KMS-11 (cell line): ENCODE measurements around the gene RAB8B.

Experiments used
- H2AFZ ChIP-seq: fragments of 200-600 bp; sonication (generic); 2 replicates; pipeline ENCODE4 v1.6.1; 2016; ENCODE audit warnings: antibody characterized with exemption, mixed run types, low read depth
- H3K27ac ChIP-seq: fragments of 200-600 bp; sonication (generic); 2 replicates; pipeline ENCODE4 v1.6.1; 2016; ENCODE audit warnings: mild to moderate bottlenecking, mixed run types
- H3K27me3 ChIP-seq: fragments of 200-600 bp; sonication (generic); 2 replicates; pipeline ENCODE4 v1.6.1; 2017; ENCODE audit warnings: mild to moderate bottlenecking, low read depth, mixed run types, moderate library complexity; ENCODE audit not compliant: insufficient read depth
- H3K36me3 ChIP-seq: fragments of 200-600 bp; sonication (generic); 2 replicates; pipeline ENCODE4 v1.6.1; 2017; ENCODE audit warnings: mild to moderate bottlenecking, mixed run types; ENCODE audit not compliant: insufficient read depth
- H3K4me1 ChIP-seq: fragments of 200-600 bp; sonication (generic); 2 replicates; pipeline ENCODE4 v1.6.1; 2016; ENCODE audit warnings: mild to moderate bottlenecking, low read depth, mixed run types; ENCODE audit not compliant: poor library complexity, severe bottlenecking
- H3K4me2 ChIP-seq: fragments of 200-600 bp; sonication (generic); 2 replicates; pipeline ENCODE4 v1.7.0; 2016; ENCODE audit warnings: mild to moderate bottlenecking, mixed run types
- H3K4me3 ChIP-seq: fragments of 200-600 bp; sonication (generic); IDR thresholded peaks from 2 replicates; pipeline ENCODE4 v1.6.1; 2017; ENCODE audit warnings: low read depth, low read length, mixed read lengths; ENCODE audit not compliant: insufficient read depth
- H3K79me2 ChIP-seq: fragments of 200-600 bp; sonication (generic); 2 replicates; pipeline ENCODE4 v1.6.1; 2016; ENCODE audit warnings: low read depth, mixed run types; ENCODE audit not compliant: insufficient read depth
- H3K9ac ChIP-seq: fragments of 200-600 bp; sonication (generic); 2 replicates; pipeline ENCODE4 v1.6.1; 2016; ENCODE audit warnings: mild to moderate bottlenecking, mixed run types
- H4K20me1 ChIP-seq: fragments of 200-600 bp; sonication (generic); 2 replicates; pipeline ENCODE4 v1.6.1; 2016; ENCODE audit warnings: mild to moderate bottlenecking, mixed run types; ENCODE audit not compliant: insufficient read depth
- TF ChIP-seq, protein P1 (sequence below): fragments of 200-600 bp; sonication (generic); conservative IDR thresholded peaks from 2 replicates; pipeline ENCODE4 v1.6.1; 2017; ENCODE audit warnings: low read depth, mild to moderate bottlenecking, antibody characterized with exemption, low read length, moderate library complexity, mixed read lengths

Gene RAB8B

DNA sequence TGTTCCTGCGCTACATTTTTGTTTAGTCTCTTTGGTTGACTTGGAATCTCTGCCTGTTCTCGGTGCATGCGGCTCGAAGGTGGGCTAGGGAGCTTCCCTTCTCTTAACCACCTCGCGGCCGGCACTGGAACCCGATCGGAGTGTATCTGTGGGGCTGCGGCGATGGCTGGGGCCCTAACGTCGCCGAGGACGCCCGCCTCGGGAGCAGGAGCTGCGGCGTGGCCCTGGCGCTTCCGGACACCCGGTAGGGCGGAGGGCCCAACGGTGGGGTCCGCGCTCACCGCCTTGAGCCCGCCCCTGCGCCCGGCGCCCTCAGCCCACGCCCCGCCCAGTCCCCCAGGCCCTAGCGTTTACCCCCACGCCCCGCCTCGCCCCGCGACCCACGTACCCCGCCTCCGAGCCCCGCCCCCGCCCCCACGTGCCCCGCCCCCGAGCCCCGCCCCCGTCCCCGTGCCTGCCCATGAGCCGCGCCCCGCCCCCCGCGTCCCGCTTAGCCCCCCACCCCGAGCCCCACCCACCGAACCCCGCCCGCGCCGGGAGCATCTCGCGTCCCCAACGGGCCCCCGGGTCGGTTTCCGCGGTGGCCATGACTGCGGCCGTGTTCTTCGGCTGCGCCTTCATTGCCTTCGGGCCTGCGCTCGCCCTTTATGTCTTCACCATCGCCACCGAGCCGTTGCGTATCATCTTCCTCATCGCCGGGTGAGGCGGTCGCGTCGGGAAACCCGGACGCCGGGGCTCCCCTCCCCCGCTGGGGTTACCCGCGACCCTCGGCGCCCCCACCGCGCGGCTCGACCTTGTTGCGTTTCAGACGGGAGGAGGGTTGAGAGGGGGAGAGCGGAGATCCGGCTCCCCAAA, 87.9 kb downstream of the RAB8B start, which contains the start of gene APH1B:
TSS of gene APH1B (plus strand) at position 568 of the 855 bp plus-strand sequence. CDS start at position 587, 19 bp downstream.
- Histone ChIP-seq H3K4me2 (peak within 1 kb of the TSS; percentile 63), H3K4me3 (no peak within 1 kb of the TSS), H3K4me1 (peaks cover 5% of the 10 kb centered on the region), H4K20me1 (no peaks in the 10 kb centered on the region), H2AFZ (peak within 1 kb of the TSS; percentile 90), H3K9ac (peak within 1 kb of the TSS; percentile 78), H3K27ac (no peak within 1 kb of the TSS), H3K36me3 (no peaks in the 10 kb centered on the region), H3K79me2 (no peaks in the 10 kb centered on the region), H3K27me3 (no peaks in the 10 kb centered on the region)
- TF ChIP-seq, protein P1, sequence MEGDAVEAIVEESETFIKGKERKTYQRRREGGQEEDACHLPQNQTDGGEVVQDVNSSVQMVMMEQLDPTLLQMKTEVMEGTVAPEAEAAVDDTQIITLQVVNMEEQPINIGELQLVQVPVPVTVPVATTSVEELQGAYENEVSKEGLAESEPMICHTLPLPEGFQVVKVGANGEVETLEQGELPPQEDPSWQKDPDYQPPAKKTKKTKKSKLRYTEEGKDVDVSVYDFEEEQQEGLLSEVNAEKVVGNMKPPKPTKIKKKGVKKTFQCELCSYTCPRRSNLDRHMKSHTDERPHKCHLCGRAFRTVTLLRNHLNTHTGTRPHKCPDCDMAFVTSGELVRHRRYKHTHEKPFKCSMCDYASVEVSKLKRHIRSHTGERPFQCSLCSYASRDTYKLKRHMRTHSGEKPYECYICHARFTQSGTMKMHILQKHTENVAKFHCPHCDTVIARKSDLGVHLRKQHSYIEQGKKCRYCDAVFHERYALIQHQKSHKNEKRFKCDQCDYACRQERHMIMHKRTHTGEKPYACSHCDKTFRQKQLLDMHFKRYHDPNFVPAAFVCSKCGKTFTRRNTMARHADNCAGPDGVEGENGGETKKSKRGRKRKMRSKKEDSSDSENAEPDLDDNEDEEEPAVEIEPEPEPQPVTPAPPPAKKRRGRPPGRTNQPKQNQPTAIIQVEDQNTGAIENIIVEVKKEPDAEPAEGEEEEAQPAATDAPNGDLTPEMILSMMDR: no peak

DNA sequence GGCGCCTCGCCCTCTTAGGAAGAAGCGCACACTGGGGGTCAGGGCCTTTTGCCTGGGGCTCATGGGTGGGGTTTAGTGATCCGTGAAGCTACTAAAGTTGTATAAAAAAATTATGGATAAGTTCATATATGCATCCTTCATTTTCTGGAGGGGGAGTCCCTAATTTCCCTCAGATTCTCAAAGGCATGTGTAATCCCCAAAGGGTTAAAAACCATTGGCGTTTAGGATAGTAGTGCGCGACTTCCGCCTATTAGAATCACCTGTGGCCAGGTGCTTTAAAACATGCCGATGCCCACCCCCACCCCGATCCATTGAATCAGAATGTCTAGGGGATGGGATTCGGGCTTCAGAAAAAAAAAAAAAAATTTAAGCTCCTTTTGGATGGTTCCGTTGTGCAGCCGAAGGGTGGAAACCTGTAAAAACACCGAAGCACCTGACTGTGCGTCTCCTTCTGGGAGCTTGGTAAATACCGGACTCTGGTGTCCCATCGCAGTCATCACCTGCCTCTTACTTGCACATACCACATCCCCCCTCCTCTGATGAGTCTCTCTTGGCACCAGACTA, 88.6 kb downstream of the RAB8B start:
- Histone ChIP-seq H3K9ac (peak overlapping the region; percentile 64), H2AFZ (peak overlapping the region; percentile 78), H3K79me2 (no peaks in the 10 kb centered on the region), H3K36me3 (no peaks in the 10 kb centered on the region), H3K4me3 (no peak overlapping the region), H3K4me2 (peak overlapping the region; percentile 63), H3K27me3 (no peaks in the 10 kb centered on the region), H3K27ac (no peak overlapping the region), H3K4me1 (peaks cover 5% of the 10 kb centered on the region), H4K20me1 (no peaks in the 10 kb centered on the region)
- TF ChIP-seq, protein P1: no peak

DNA sequence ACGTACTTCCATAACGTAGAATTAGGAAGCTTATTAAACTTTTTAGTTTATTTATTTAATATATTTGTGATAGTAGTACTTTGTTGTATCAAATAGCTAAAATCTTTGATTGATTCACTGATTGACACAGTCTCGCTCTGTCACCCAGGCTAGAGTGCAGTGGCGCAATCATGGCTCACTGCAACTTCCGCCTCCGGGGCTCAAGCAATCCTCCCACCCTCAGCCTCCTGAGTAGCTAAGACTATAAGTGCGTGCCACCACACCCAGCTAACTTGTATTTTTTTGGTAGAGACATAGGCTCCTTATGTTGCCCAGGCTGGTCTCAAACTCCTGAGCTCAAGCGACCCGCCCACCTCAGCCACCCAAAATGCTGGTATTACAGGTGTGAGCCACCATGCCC, 93.7 kb downstream of the RAB8B start:
- Histone ChIP-seq H3K9ac (no peak overlapping the region), H3K4me2 (no peak overlapping the region), H3K4me1 (no peaks in the 10 kb centered on the region), H3K4me3 (no peak overlapping the region), H3K79me2 (no peaks in the 10 kb centered on the region), H3K27ac (no peak overlapping the region), H2AFZ (no peak overlapping the region), H4K20me1 (no peaks in the 10 kb centered on the region), H3K36me3 (no peaks in the 10 kb centered on the region), H3K27me3 (no peaks in the 10 kb centered on the region)
- TF ChIP-seq, protein P1: no peak

DNA sequence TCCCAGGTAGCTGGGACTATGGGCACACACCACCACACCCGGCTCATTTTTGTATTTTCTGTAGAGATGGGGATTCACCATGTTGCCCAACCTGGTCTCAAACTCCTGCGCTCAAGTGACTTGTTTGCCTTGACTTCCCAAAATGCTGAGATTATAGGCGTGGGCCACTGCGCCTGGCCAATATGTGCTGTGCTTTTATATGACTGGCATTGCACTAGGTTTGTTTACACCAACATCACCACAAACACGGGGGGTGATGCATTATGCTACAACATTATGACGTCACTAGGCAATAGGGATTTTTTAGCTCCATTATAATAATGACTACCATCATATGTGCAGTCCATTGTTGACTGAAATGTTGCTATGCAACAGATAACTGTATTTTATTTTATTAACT, 94.9 kb downstream of the RAB8B start:
- Histone ChIP-seq H3K9ac (no peak overlapping the region), H2AFZ (no peak overlapping the region), H3K27me3 (no peaks in the 10 kb centered on the region), H3K4me2 (no peak overlapping the region), H3K36me3 (no peaks in the 10 kb centered on the region), H4K20me1 (no peaks in the 10 kb centered on the region), H3K4me3 (no peak overlapping the region), H3K27ac (no peak overlapping the region), H3K79me2 (no peaks in the 10 kb centered on the region), H3K4me1 (no peaks in the 10 kb centered on the region)
- TF ChIP-seq, protein P1: no peak
